Gastroesophageal sphincter (tissue), 4 donors: ENCODE measurements around the gene NOP14. TPM values are rescaled to one million over a fixed set of nuclear protein-coding genes. Genes with fewer than 3 reads are reported as not detected.

Experiments
- ATAC-seq: fragments of 150-250 bp; one replicate; pipeline ENCODE4 v1.9.1; 2016; ENCODE audit warnings: mild to moderate bottlenecking, moderate library complexity
- H3K27ac ChIP-seq, 4 donors: fragments of 200-600 bp; sonication (generic) in 3 of 4; 1 replicate in 3 of 4; 2 replicates in 1 of 4; pipeline ENCODE4 v1.5.1; 2016 to 2019
- H3K27me3 ChIP-seq: fragments of 200-600 bp; sonication (generic); one replicate; pipeline ENCODE4 v1.5.1; 2019
- H3K36me3 ChIP-seq, 2 donors: fragments of 200-600 bp; sonication (generic); one replicate each; pipeline ENCODE4 v1.5.1; 2019; ENCODE audit warnings: control low read depth in 1 of 2
- H3K4me1 ChIP-seq, 3 donors: fragments of 200-600 bp; sonication (generic); 1 replicate in 2 of 3; 2 replicates in 1 of 3; pipeline ENCODE4 v1.5.1; 2016 to 2019; ENCODE audit warnings: control low read depth in 2 of 3
- H3K4me3 ChIP-seq, 2 donors: fragments of 200-600 bp; sonication (generic); one replicate each; pipeline ENCODE4 v1.5.1; 2019; ENCODE audit warnings: mild to moderate bottlenecking in 1 of 2, moderate library complexity in 1 of 2
- H3K9me3 ChIP-seq, 3 donors: fragments of 200-600 bp; sonication (generic); one replicate each; pipeline ENCODE4 v1.5.1; 2017 to 2019; ENCODE audit warnings: control low read depth in 2 of 3
- EP300 ChIP-seq: sonication (generic); formaldehyde crosslinking; IDR thresholded peaks from one replicate; pipeline ENCODE4 v1.6.1; 2017; ENCODE audit warnings: antibody characterized with exemption, mild to moderate bottlenecking
- POLR2A ChIP-seq, 2 donors: fragments of 450-650 bp; IDR thresholded peaks; one replicate each; pipeline ENCODE4 v1.6.1; 2017; ENCODE audit warnings: antibody characterized with exemption in 2 of 2, mild to moderate bottlenecking in 2 of 2, moderate library complexity in 1 of 2
- POLR2AphosphoS5 ChIP-seq: sonication (generic); formaldehyde crosslinking; IDR thresholded peaks from one replicate; pipeline ENCODE4 v1.6.1; 2017; ENCODE audit warnings: antibody characterized with exemption
- WGBS, 2 donors: methylation state at CpG; one replicate each; pipeline ENCODE4 v1.1.5; 2018; ENCODE audit warnings: low coverage in 1 of 2; 5-methylcytosine and 5-hydroxymethylcytosine counted together
- total RNA-seq, 4 donors: library from RNA; depleted of rRNA; stranded (reverse); fragments of >200 nt; gene quantifications; one replicate each; pipeline ENCODE4 v1.1.0, GENCODE V29; 2016
- TF ChIP-seq, protein P1 (sequence below), 4 experiments: fragments of 200-600 bp in 2 of 4; fragments of 450-650 bp in 2 of 4; sonication (generic) in 1 of 4; IDR thresholded peaks; one replicate each; pipeline ENCODE4 v1.5.1; 2017 to 2019; ENCODE audit warnings: antibody characterized with exemption in 4 of 4, mild to moderate bottlenecking in 2 of 4, moderate library complexity in 2 of 4

The NOP14 gene
- 10 to 100 TPM; 17.6 to 25.2 (median 20.4) TPM for total RNA-seq

DNA sequence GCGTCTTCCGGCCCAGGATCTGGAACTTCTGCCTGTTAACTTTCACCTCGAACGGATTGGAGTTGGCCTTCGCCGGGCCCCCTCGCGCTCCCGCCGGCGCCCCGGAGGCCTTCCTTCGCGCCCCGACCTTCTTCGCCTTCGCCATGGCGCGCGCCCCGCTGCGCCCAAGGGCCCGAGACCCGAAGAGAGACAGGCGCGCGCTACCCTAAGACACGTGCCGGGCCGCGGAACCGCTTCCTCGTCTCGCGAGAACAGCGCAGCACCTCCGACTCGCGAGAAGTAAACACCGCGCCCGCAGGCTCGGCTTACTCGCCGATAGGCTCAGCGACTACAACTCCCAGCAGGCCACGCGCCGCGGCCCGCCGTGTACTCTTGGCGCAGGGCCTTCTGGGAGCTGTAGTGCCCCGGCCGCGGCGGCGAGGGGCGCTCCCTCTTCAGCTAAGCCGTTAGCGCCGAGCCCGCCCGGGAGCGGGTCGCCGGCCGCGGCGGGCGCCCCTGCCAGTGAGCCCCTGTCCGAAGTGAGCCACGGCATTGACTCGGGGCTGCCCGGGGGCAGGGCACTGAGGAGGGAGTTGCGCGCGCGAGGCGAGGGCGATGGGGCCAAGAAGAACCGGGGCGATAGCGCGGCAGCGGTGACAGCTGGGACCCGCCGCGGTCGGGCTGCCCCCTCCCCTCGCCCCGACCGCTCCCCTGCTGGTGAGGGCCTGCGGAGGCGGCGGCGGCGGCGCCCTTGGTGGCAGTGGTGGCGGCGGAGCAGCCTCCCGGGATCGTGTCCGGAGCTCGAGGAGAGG is at the start of gene NOP14, which contains the start of gene GRK4:
NOP14 (minus strand) TSS at position 232 of the 791 bp plus-strand sequence; CDS start at position 145, 87 bp downstream.
GRK4 (plus strand) TSS at position 397 of the 791 bp plus-strand sequence. CDS start 500 bp downstream, outside the sequence.
- H3K9me3 ChIP-seq: no peaks in the 10 kb centered on the region
- WGBS, 2 donors: no CpG with 5 or more reads among the region's 105 CpGs
- TF ChIP-seq POLR2A (IDR thresholded peaks at IDR 0.05) (peak; percentile 39 to 63), POLR2AphosphoS5 (peak; percentile 69), EP300 (no peak)
- TF ChIP-seq, protein P1, sequence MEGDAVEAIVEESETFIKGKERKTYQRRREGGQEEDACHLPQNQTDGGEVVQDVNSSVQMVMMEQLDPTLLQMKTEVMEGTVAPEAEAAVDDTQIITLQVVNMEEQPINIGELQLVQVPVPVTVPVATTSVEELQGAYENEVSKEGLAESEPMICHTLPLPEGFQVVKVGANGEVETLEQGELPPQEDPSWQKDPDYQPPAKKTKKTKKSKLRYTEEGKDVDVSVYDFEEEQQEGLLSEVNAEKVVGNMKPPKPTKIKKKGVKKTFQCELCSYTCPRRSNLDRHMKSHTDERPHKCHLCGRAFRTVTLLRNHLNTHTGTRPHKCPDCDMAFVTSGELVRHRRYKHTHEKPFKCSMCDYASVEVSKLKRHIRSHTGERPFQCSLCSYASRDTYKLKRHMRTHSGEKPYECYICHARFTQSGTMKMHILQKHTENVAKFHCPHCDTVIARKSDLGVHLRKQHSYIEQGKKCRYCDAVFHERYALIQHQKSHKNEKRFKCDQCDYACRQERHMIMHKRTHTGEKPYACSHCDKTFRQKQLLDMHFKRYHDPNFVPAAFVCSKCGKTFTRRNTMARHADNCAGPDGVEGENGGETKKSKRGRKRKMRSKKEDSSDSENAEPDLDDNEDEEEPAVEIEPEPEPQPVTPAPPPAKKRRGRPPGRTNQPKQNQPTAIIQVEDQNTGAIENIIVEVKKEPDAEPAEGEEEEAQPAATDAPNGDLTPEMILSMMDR (IDR thresholded peaks at IDR 0.05): peak in 2 of 4 experiments; percentile 24 to 65
- peak; percentile 99 for ATAC-seq
- no peaks in the 10 kb centered on the region for H3K27me3 ChIP-seq
- H3K4me1 ChIP-seq: peaks cover 0 to 48% (median 15%) of the 10 kb centered on the region in 3 donors
- H3K27ac ChIP-seq: peak within 1 kb of the TSS; percentile 56 to 93 (median 86)
- peak within 1 kb of the TSS; percentile 53 to 99 for H3K4me3 ChIP-seq
- H3K36me3 ChIP-seq: peaks cover 0 to 7% of the 10 kb centered on the region in 2 donors

DNA sequence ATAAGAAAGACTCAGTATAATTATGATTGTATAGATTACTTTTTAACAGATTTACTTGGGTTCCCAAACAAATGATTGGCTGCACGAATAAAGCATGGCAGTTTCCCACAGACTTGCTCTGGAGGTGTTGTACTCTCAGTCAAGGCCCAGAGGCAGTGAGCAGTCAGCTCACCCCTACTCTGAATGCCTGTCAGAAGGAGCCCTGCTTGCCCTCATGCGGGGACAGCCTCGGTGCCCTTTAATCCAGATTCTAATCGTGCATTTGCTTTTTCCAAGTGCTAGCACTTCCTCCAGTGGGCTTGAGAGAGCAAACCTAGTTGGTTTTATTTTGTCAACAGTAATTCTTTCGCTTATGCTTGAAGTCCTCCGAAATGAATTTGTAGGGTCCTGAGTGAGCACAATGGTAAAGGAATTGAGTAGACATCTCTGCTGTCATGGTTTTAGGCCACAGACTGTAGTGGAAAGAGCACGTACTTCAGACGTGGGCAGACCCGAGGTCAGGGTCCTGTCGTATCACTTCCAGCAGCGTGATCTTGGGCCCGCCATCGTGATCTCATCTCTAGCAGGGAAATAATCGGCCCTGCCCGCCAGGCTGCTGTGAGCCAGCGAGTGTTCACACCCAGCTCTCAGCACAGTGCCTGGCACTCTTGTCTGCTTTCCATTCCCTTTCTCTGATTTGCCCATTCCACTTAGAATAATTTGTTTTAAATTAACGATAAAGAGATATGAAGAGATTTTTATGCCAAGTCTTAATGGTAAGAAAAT is 48.4 kb upstream of the NOP14 start:
- Histone ChIP-seq H3K27ac (peak overlapping the region in 2 of 4 donors; percentile 24 to 37), H3K4me1 (peaks cover 0 to 14% (median 0%) of the 10 kb centered on the region in 3 donors), H3K27me3 (no peaks in the 10 kb centered on the region), H3K9me3 (no peaks in the 10 kb centered on the region), H3K4me3 (no peak overlapping the region), H3K36me3 (no peaks in the 10 kb centered on the region)
- WGBS, 2 donors: 84 to 92% methylated on average over 8 to 14 of the region's 17 CpGs
- TF ChIP-seq, protein P1 (IDR thresholded peaks at IDR 0.05): no peak
- TF ChIP-seq POLR2AphosphoS5: no peak
- no peak for TF ChIP-seq EP300
- no peak for TF ChIP-seq POLR2A (IDR thresholded peaks at IDR 0.05)
- ATAC-seq: no peak

DNA sequence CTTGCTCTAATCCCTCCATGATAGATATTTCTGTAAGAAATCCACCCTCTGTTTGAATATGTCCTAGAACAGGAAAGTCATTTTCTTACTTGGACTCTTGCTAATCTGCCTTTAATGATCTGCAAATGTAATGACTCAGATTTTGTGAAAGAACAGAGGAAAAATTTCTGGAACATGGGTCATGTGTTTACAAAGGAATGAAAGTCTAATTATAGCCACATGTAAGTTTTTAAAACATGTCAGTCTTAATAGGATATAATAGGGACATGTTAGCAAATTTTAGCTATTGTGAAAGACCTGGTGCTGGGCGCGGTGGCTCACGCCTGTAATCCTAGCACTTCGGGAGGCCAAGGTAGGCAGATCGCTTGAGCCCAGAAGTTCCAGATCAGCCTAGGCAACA is 47.8 kb upstream of the NOP14 start:
- TF ChIP-seq EP300 (no peak), POLR2AphosphoS5 (peak; percentile 55)
- H3K9me3 ChIP-seq: no peaks in the 10 kb centered on the region
- H3K4me3 ChIP-seq: no peak overlapping the region
- WGBS, 2 donors: 60 to 66% methylated on average over 5 of the region's 5 CpGs
- peak overlapping the region in 1 of 4 donors; percentile 24 for H3K27ac ChIP-seq
- peaks cover 0 to 14% (median 0%) of the 10 kb centered on the region in 3 donors for H3K4me1 ChIP-seq
- no peaks in the 10 kb centered on the region for H3K27me3 ChIP-seq
- H3K36me3 ChIP-seq: no peaks in the 10 kb centered on the region
- ATAC-seq: peak; percentile 85

DNA sequence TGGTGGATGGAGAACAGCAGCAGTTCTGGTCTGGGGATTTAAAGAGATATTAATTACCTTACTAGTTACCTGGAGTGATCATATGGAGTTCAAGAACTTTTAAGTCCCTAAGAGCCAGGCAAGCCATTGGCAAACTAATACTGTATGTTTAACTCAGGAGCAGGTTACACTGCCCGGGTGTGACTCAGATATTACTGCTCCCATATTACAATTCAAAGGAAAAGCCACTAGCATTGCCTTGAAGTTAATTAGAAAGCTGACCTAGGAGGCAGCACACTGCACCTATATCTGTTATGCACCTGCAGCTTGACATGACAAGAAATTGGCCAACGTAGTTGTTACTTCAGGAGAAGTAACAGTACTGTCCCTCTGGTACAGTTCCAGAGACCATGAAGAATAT is 47.4 kb upstream of the NOP14 start:
- H3K27ac ChIP-seq: peak overlapping the region in 1 of 4 donors; percentile 24
- no peaks in the 10 kb centered on the region for H3K27me3 ChIP-seq
- ATAC-seq: peak; percentile 35
- no peak overlapping the region for H3K4me3 ChIP-seq
- 59 to 75% methylated on average over 2 of the region's 2 CpGs for WGBS, 2 donors
- no peaks in the 10 kb centered on the region for H3K9me3 ChIP-seq
- TF ChIP-seq EP300 (no peak), POLR2AphosphoS5 (no peak), POLR2A (IDR thresholded peaks at IDR 0.05) (no peak)
- TF ChIP-seq, protein P1 (IDR thresholded peaks at IDR 0.05): no peak
- H3K4me1 ChIP-seq: peaks cover 0 to 14% (median 0%) of the 10 kb centered on the region in 3 donors
- no peaks in the 10 kb centered on the region for H3K36me3 ChIP-seq

DNA sequence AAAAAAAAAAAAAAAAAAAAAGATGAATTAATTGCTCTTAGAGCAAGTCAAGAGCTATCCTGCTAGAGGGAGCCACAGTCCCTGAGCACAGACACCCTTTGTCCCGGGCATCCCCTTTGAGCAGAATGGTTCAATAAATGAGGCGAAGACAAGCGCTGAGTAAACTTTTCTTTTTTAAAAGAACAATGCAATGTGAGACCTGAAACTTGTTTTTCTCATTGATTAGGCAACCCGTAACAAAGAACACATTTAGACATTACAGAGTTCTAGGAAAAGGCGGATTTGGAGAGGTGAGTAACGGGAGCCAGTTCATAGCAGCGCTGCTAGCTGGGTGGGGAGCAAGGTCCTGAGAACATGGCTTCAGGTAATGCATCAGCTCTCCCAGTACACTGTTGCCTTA is 46.2 kb upstream of the NOP14 start:
- ATAC-seq: no peak
- H3K9me3 ChIP-seq: no peaks in the 10 kb centered on the region
- 80% methylated on average over 7 of the region's 7 CpGs for WGBS, 2 donors
- H3K27ac ChIP-seq: no peak overlapping the region
- TF ChIP-seq EP300: no peak
- no peak for TF ChIP-seq POLR2AphosphoS5
- TF ChIP-seq, protein P1 (IDR thresholded peaks at IDR 0.05): no peak
- no peak for TF ChIP-seq POLR2A (IDR thresholded peaks at IDR 0.05)
- no peaks in the 10 kb centered on the region for H3K36me3 ChIP-seq
- H3K27me3 ChIP-seq: no peaks in the 10 kb centered on the region
- no peak overlapping the region for H3K4me3 ChIP-seq
- peaks cover 0 to 14% (median 0%) of the 10 kb centered on the region in 3 donors for H3K4me1 ChIP-seq
